Subcutaneous adipose tissue (tissue), 4 donors: ENCODE measurements around the gene CCDC107. TPM values are rescaled to one million over a fixed set of nuclear protein-coding genes. Genes with fewer than 3 reads are reported as not detected.

Experiments used
- CTCF ChIP-seq: fragments of 450-650 bp; IDR thresholded peaks from one replicate; pipeline ENCODE4 v1.5.1; 2016; ENCODE audit warnings: low read depth, mild to moderate bottlenecking, control low read depth, antibody characterized with exemption, moderate library complexity
- total RNA-seq, 4 donors: library from RNA; depleted of rRNA; stranded (reverse); fragments of >200 nt; gene quantifications; one replicate each; pipeline ENCODE4 v1.1.0, GENCODE V29; 2016

Gene CCDC107
- total RNA-seq, 4 donors from 2014 or later: 60.7 to 119 (median 97.2) TPM

DNA sequence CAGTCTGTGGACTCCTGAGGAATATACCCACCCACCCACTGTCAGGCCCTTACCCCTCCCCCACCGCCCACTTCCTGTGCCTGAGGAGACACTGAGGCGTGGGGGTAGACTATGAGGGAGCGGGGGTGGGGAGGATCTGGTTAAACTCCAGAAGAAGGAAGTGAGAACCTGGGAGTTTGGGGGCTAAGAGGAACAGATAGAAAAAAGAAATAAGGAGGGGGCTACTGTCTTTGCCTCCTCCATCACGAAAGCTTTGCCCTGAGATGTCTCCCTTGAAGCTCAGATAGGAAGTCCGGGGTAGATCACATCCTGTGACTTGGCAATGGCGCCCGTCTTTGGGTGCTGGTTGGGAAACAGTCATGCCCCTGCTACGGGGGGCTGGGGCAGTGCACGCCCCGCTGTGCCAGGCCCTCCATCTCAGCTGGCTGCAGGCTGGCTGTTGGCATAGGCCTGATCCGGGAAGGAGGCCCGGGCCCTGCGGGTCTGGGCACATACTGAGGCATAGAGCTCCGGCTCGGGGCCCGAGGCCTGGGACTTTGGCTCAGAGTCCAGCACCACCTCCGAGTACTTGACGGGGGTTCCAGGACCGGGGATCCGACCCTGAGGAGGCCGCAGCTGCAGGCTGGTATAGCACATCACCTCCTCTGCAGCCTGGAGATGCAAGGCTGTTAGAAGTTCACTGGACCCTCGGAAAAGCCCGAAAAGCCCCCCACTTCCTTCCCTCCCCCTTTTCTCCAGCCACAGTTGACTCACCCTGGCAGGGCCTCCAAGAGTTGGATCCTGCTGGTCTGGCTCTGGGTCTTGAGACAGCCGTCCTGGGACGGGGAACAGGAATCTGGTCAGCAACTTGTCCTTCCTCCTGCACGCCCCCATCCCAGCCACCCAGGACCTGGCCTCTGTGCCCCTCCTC, 8.4 kb upstream of the CCDC107 start:
- no peak for TF ChIP-seq CTCF

DNA sequence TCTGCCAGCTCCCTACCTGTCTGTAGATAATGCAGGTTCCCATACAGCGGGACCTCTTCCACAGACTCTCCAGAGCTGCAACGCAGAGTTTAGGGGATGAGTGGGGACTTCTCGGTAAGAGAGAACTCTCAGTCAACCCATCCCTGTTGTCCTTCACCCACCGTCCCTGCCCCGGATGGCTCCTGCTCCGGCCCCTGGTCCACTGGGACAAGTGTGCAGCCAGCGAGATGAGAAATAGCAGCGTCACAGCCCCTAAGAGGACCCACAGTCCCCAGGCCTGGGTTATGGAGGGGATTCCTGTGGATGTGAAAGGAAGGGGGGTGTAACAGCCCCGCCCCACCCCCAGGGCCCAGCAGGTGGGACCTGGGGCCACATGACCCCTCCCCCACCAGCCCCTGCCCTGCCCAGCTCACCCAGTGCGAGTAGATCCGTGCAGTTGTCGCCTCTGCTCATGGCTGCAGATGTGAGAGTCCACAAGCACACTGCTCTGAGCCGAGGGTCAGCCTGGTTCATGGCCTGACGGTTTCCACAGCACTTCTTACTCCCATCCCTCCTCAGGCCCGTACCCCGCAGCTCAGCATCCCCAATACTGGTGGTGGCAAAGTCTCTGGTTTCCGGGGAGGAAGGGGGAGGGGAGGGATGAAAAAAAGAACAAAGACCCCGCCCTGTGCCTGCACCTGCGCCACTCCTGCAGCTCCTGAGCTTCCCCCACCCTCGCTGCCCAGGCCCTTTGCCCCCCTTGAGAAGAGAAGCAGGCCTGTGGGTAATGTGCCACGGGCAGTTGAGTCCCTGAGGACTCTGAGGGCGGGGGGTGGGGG, 7.5 kb upstream of the CCDC107 start, which contains the start of gene SIT1:
Gene SIT1, minus strand, starts transcription at position 591 of the 818 bp plus-strand sequence. Its CDS starts 78 bp downstream, at position 513.
- TF ChIP-seq CTCF: no peak

DNA sequence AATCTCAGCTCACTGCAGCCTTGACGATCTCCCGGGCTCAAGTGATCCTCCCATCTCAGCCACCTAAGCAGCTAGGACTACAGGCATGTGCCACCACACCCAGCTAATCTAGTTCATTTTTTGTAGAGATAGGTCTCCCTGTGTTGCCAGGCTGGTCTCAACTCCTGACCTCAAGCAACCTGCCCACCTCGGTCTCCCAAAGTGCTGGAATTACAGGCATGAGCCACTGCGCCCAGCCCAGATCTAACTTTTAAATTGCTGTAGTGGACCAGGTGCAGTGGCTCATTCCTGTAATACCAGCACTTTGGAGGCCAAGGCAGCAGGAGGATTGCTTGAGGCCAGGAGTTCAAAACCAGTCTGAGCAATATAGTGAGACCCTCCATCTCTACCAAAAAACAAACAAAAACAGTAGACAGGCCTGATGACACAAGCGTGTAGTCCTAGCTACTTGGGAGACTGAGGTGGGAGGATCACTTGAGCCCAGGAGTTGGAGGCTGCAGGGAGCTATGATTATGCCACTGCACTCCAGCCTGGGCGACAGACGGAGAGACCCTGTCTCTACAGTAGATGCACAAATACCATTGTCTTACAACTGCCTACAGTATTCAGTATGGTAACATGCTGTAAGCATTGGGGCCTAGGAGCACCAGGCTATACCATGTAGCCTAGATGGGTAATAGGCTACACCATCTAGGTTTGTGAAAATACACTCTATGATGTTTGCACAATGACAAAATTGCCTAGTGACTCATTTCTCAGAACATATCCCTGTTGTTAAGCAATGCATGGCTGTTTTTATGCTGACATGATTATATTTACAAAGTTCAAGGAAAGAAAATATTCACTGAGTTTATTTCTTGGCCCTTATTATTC, 5.9 kb upstream of the CCDC107 start:
- TF ChIP-seq CTCF: no peak

DNA sequence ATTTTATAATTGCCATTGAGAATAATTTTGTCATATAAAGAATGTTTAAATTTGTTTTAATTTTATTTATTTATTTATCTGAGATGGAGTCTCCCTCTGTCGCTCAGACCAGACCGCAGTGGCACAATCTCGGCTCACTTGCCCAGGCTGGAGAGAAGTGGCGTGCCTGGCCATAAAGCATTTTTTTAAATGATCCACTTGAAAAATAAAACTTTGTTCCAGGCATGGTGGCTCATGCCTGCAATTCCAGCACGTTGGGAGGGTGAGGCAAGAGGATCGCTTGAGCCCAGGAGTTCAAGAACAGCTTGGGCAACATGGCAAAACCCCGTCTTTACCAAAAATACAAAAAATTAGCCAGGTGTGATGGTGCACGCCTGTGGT, 5.3 kb upstream of the CCDC107 start:
- TF ChIP-seq CTCF: no peak

- TF ChIP-seq CTCF: no peak
Measured at GRCh38 chr9:35653611-35654010, 4.5 kb upstream of the CCDC107 start.

- TF ChIP-seq CTCF: no peak
Measured at GRCh38 chr9:35656348-35656747, 1.7 kb upstream of the CCDC107 start.
